Measurements from ENCODE around the gene RAB14.

- TF ChIP-seq CTCF (IDR thresholded peaks at IDR 0.05) (no peak), POLR2A (IDR thresholded peaks at IDR 0.05) (no peak)
Measured at GRCh38 chr9:121156263-121156731, 45.4 kb downstream of the RAB14 start.
